Glutamatergic neuron (in vitro differentiated cells): ENCODE measurements around the gene TRMT61A. TPM values are rescaled to one million over a fixed set of nuclear protein-coding genes. Genes with fewer than 3 reads are reported as not detected.
A peak's percentile ranks its signal among the peaks of the same experiment; 100 is the strongest.

ENCODE experiments used
- DNase-seq: peaks from one replicate; pipeline ENCODE4 v3.0.0; 2022
- H3K27ac Mint-ChIP-seq: one replicate; pipeline ENCODE4 v1.8.0; 2020; ENCODE audit warnings: mild to moderate bottlenecking, mixed read lengths, inconsistent platforms; ENCODE audit not compliant: unreplicated experiment
- H3K27me3 Mint-ChIP-seq: one replicate; pipeline ENCODE4 v1.8.0; 2020; ENCODE audit warnings: mild to moderate bottlenecking, moderate library complexity, mixed read lengths, inconsistent platforms; ENCODE audit not compliant: unreplicated experiment
- H3K36me3 Mint-ChIP-seq: one replicate; pipeline ENCODE4 v1.8.0; 2020; ENCODE audit warnings: mild to moderate bottlenecking, mixed read lengths, inconsistent platforms; ENCODE audit not compliant: unreplicated experiment
- H3K4me1 Mint-ChIP-seq: one replicate; pipeline ENCODE4 v1.8.0; 2020; ENCODE audit warnings: mild to moderate bottlenecking, low read depth, mixed read lengths, inconsistent platforms; ENCODE audit not compliant: unreplicated experiment
- H3K4me3 Mint-ChIP-seq: one replicate; pipeline ENCODE4 v1.8.0; 2020; ENCODE audit warnings: mild to moderate bottlenecking, mixed read lengths, inconsistent platforms; ENCODE audit not compliant: unreplicated experiment
- H3K9me3 Mint-ChIP-seq: one replicate; pipeline ENCODE4 v1.8.0; 2020; ENCODE audit warnings: mild to moderate bottlenecking, moderate library complexity, mixed read lengths, inconsistent platforms; ENCODE audit not compliant: unreplicated experiment
- CTCF ChIP-seq: fragments of 200-600 bp; sonication (generic); IDR thresholded peaks from one replicate; pipeline ENCODE4 v1.5.0; 2021; ENCODE audit not compliant: partially characterized antibody, unreplicated experiment
- total RNA-seq: library from RNA; stranded (reverse); fragmentation: NEBNext Ultra II Directional; extraction: Animal tissue kit (Norgen Biotek cat#: 25700); gene quantifications from one replicate; pipeline ENCODE4 v1.2.1, GENCODE V29; 2021; ENCODE audit not compliant: unreplicated experiment

Gene TRMT61A
- total RNA-seq, 1 donor from 2014 or later, result 7.8 TPM

- Mint-ChIP-seq H3K36me3 (no peaks in the 10 kb centered on the region), H3K27me3 (no peaks in the 10 kb centered on the region), H3K4me3 (peak overlapping the region; percentile 67), H3K27ac (peak overlapping the region; percentile 83), H3K9me3 (peaks cover 5% of the 10 kb centered on the region), H3K4me1 (peaks cover 8% of the 10 kb centered on the region)
- no peak for TF ChIP-seq CTCF
- no peak for DNase-seq
These were observed 40.4 kb downstream of the TRMT61A start for GRCh38 chr14:103569408-103569807.

- DNase-seq, result no peak
- Mint-ChIP-seq H3K4me1 (peaks cover 28% of the 10 kb centered on the region), H3K27me3 (peaks cover 5% of the 10 kb centered on the region), H3K36me3 (no peaks in the 10 kb centered on the region), H3K9me3 (peaks cover 9% of the 10 kb centered on the region), H3K4me3 (no peak overlapping the region), H3K27ac (no peak overlapping the region)
- no peak for TF ChIP-seq CTCF
These were observed 45.1 kb downstream of the TRMT61A start for GRCh38 chr14:103574104-103574503.

- Mint-ChIP-seq H3K4me1 (peaks cover 23% of the 10 kb centered on the region), H3K36me3 (no peaks in the 10 kb centered on the region), H3K27me3 (peaks cover 5% of the 10 kb centered on the region), H3K27ac (peak overlapping the region; percentile 23), H3K4me3 (no peak overlapping the region), H3K9me3 (peaks cover 9% of the 10 kb centered on the region)
- TF ChIP-seq CTCF, result no peak
- no peak for DNase-seq
These were observed 45.8 kb downstream of the TRMT61A start for GRCh38 chr14:103574707-103575285.

- peak; percentile 73 for DNase-seq
- H3K36me3 Mint-ChIP-seq, result no peaks in the 10 kb centered on the region
These were observed 47.5 kb downstream of the TRMT61A start for GRCh38 chr14:103576371-103577024.

More at GRCh38 chr14:103576371-103577024, 47.5 kb downstream of the TRMT61A start:
- Mint-ChIP-seq H3K4me1 (peaks cover 23% of the 10 kb centered on the region), H3K27me3 (peaks cover 5% of the 10 kb centered on the region), H3K4me3 (peak overlapping the region; percentile 49), H3K9me3 (peaks cover 9% of the 10 kb centered on the region), H3K27ac (peak overlapping the region; percentile 84)
- TF ChIP-seq CTCF, result no peak
